H9 (cell line): ENCODE data around the gene VAV2. TPM values are rescaled to one million over a fixed set of nuclear protein-coding genes. Genes with fewer than 3 reads are reported as not detected.

ENCODE experiments used
- DNase-seq: peaks from one replicate; pipeline ENCODE4 v3.0.0-alpha.2; 2017
- H2AFZ ChIP-seq: one replicate; pipeline ENCODE4 v1.6.1; 2013; ENCODE audit warnings: mild to moderate bottlenecking, low read length, control low read depth, moderate library complexity
- H2AK5ac ChIP-seq: 2 replicates; pipeline ENCODE4 v1.6.1; 2013; ENCODE audit warnings: low read length, control low read depth, mixed read lengths; ENCODE audit not compliant: insufficient read length
- H2BK120ac ChIP-seq: one replicate; pipeline ENCODE4 v1.6.1; 2013; ENCODE audit warnings: low read depth, mild to moderate bottlenecking, low read length, control low read depth, inconsistent platforms; ENCODE audit not compliant: poor library complexity, severe bottlenecking
- H2BK12ac ChIP-seq: 2 replicates; pipeline ENCODE4 v1.6.1; 2013; ENCODE audit warnings: low read length, control low read depth, mixed read lengths, low read depth; ENCODE audit not compliant: insufficient read length
- H2BK15ac ChIP-seq: 2 replicates; pipeline ENCODE4 v1.6.1; 2013; ENCODE audit warnings: low read depth, low read length, control low read depth
- H2BK20ac ChIP-seq: one replicate; pipeline ENCODE4 v1.6.1; 2013; ENCODE audit warnings: low read depth, mild to moderate bottlenecking, low read length, control low read depth, inconsistent platforms; ENCODE audit not compliant: poor library complexity, severe bottlenecking
- H2BK5ac ChIP-seq: 2 replicates; pipeline ENCODE4 v1.6.1; 2013; ENCODE audit warnings: low read length, control low read depth, mixed read lengths; ENCODE audit not compliant: insufficient read length
- H3K14ac ChIP-seq: 2 replicates; pipeline ENCODE4 v1.6.1; 2013; ENCODE audit warnings: low read length, control low read depth; ENCODE audit not compliant: insufficient read depth
- H3K18ac ChIP-seq: 2 replicates; pipeline ENCODE4 v1.6.1; 2013; ENCODE audit warnings: low read depth, mild to moderate bottlenecking, mixed read lengths, low read length, control low read depth; ENCODE audit not compliant: insufficient read length
- H3K23ac ChIP-seq: 2 replicates; pipeline ENCODE4 v1.6.1; 2013; ENCODE audit warnings: low read length, control low read depth, mixed read lengths, low read depth; ENCODE audit not compliant: insufficient read length
- H3K23me2 ChIP-seq: 2 replicates; pipeline ENCODE4 v1.6.1; 2013; ENCODE audit warnings: low read depth, mild to moderate bottlenecking, mixed read lengths, low read length, control low read depth; ENCODE audit not compliant: insufficient read length, poor library complexity, severe bottlenecking
- H3K27ac ChIP-seq: 2 replicates; pipeline ENCODE4 v1.5.1; 2013; ENCODE audit warnings: low read length, control low read depth, mixed read lengths, low read depth; ENCODE audit not compliant: insufficient read length
- H3K27me3 ChIP-seq: 2 replicates; pipeline ENCODE4 v1.6.1; 2013; ENCODE audit warnings: low read length, control low read depth, inconsistent platforms; ENCODE audit not compliant: insufficient read depth
- H3K4ac ChIP-seq: 2 replicates; pipeline ENCODE4 v1.6.1; 2013; ENCODE audit warnings: low read depth, mild to moderate bottlenecking, control low read depth, inconsistent platforms, low read length, moderate library complexity
- H3K4me1 ChIP-seq: 2 replicates; pipeline ENCODE4 v1.6.1; 2013; ENCODE audit warnings: low read length, control low read depth, inconsistent platforms; ENCODE audit not compliant: insufficient read depth
- H3K4me2 ChIP-seq: 2 replicates; pipeline ENCODE4 v1.6.1; 2013; ENCODE audit warnings: low read length, control low read depth, mixed read lengths; ENCODE audit not compliant: insufficient read length, insufficient read depth
- H3K56ac ChIP-seq: 2 replicates; pipeline ENCODE4 v1.6.1; 2013; ENCODE audit warnings: low read depth, mild to moderate bottlenecking, mixed read lengths, low read length, control low read depth; ENCODE audit not compliant: insufficient read length
- H3K79me1 ChIP-seq: 2 replicates; pipeline ENCODE4 v1.6.1; 2013; ENCODE audit warnings: low read depth, mild to moderate bottlenecking, moderate library complexity, low read length, control low read depth, inconsistent platforms; ENCODE audit not compliant: insufficient read depth, poor library complexity, severe bottlenecking
- H3K79me2 ChIP-seq: 2 replicates; pipeline ENCODE4 v1.6.1; 2013; ENCODE audit warnings: low read length, control low read depth, inconsistent platforms; ENCODE audit not compliant: insufficient read depth
- H3K9ac ChIP-seq: 2 replicates; pipeline ENCODE4 v1.6.1; 2013; ENCODE audit warnings: low read length, control low read depth, mixed read lengths; ENCODE audit not compliant: insufficient read length; ENCODE audit errors: extremely low read depth
- H3K9me3 ChIP-seq: one replicate; pipeline ENCODE4 v1.6.1; 2013; ENCODE audit warnings: low read depth, low read length, inconsistent platforms; ENCODE audit not compliant: control insufficient read depth
- H3T11ph ChIP-seq: one replicate; pipeline ENCODE4 v1.6.1; 2013; ENCODE audit warnings: mild to moderate bottlenecking, low read length, control low read depth, inconsistent platforms
- H4K20me1 ChIP-seq: one replicate; pipeline ENCODE4 v1.6.1; 2013; ENCODE audit not compliant: control insufficient read depth, insufficient read length, insufficient read depth
- H4K5ac ChIP-seq: 2 replicates; pipeline ENCODE4 v1.6.1; 2013; ENCODE audit warnings: low read depth, mild to moderate bottlenecking, mixed read lengths, low read length, control low read depth; ENCODE audit not compliant: insufficient read length
- H4K8ac ChIP-seq: replicated peaks from 2 replicates; pipeline ENCODE4 v1.6.1; 2013; ENCODE audit warnings: low read length, control low read depth, mixed read lengths, low read depth; ENCODE audit not compliant: insufficient read length
- H4K91ac ChIP-seq: 2 replicates; pipeline ENCODE4 v1.6.1; 2013; ENCODE audit warnings: low read depth, mild to moderate bottlenecking, moderate library complexity, mixed read lengths, low read length, control low read depth; ENCODE audit not compliant: insufficient read length
- H3K27ac Mint-ChIP-seq, 3 experiments: 2 replicates in 2 of 3; 3 replicates in 1 of 3; pipeline ENCODE4 v1.8.0; 2020 to 2021; ENCODE audit warnings: mixed read lengths in 3 of 3, mild to moderate bottlenecking in 1 of 3, moderate library complexity in 1 of 3
- H3K27me3 Mint-ChIP-seq: 2 replicates; pipeline ENCODE4 v1.8.0; 2021; ENCODE audit warnings: low read depth, mild to moderate bottlenecking, moderate library complexity, mixed read lengths
- H3K36me3 Mint-ChIP-seq, 3 experiments: 2 replicates in 2 of 3; 3 replicates in 1 of 3; pipeline ENCODE4 v1.8.0; 2020 to 2021; ENCODE audit warnings: low read depth in 3 of 3, mixed read lengths in 3 of 3; ENCODE audit not compliant: insufficient read depth in 1 of 3
- H3K4me1 Mint-ChIP-seq, 2 experiments: 2 replicates each; pipeline ENCODE4 v1.8.0; 2020; ENCODE audit warnings: mixed read lengths in 2 of 2
- H3K4me3 Mint-ChIP-seq, 2 experiments: 2 replicates in 1 of 2; 3 replicates in 1 of 2; pipeline ENCODE4 v1.8.0; 2020 to 2021; ENCODE audit warnings: mild to moderate bottlenecking in 2 of 2, mixed read lengths in 2 of 2, moderate library complexity in 1 of 2
- H3K9me3 Mint-ChIP-seq, 2 experiments: 2 replicates in 1 of 2; 3 replicates in 1 of 2; pipeline ENCODE4 v1.8.0; 2020; ENCODE audit warnings: mild to moderate bottlenecking in 2 of 2, mixed read lengths in 2 of 2, moderate library complexity in 1 of 2
- WGBS: extraction: QIAGEN DNeasy Blood & Tissue Kit; methylation state at CpG from one replicate; pipeline ENCODE4 v1.1.7; 2013; ENCODE audit warnings: missing lambda C conversion rate, low lambda C conversion rate, mixed read lengths; ENCODE audit not compliant: insufficient read length; ENCODE audit errors: extremely low coverage; 5-methylcytosine and 5-hydroxymethylcytosine counted together
- total RNA-seq: library from RNA; stranded (reverse); gene quantifications from 2 replicates; pipeline ENCODE4 v1.2.1, GENCODE V29; 2021
- TF ChIP-seq, protein P1 (sequence below): fragments of 200-600 bp; sonication (generic); conservative IDR thresholded peaks from 3 replicates; pipeline ENCODE4 v1.8.0; 2021; ENCODE audit warnings: antibody characterized with exemption, mild to moderate bottlenecking

The VAV2 gene
- total RNA-seq, 1 experiment from 2014 or later: 58.7 TPM

DNA sequence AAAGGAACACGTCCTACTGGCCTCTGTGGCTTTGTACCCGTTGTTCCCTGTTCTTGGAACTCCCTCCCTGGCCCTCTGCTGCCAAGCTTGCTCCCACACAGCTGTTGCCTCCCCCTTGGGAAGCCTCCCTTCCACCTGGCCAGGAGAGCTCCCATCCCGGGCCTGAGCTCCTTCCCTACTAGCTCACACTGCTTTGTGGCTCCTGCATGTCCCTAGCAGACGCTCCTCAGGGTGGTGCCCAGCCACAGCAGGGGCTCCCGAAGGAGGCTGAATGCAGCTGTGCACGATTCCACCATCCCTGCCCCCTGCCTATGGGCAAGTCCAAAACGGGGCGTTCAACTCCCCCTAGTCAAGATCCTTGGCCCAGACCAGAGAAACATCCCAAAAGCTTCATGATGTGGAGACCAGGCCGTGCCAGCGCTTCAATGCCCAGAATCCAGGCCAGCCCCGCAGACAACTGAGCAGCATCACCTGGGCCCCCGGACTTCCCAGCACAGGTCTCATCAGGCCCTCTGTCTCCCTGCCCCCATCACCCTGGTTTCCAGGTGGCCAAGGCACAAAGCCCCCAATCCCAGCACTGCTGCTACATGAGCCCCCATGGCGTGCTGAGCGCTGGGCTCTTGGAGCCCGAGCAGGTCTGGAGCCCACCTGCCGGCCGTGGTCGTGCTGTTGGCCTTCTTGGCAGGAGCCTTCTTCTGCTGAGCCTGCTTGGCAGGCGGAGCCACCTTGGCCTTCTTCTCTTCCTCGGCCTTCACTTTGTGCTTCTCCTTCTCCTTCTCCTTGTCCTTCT, 47.5 kb upstream of the VAV2 start:
- Mint-ChIP-seq H3K4me3 (no peak overlapping the region), H3K36me3 (peaks cover 48 to 91% (median 80%) of the 10 kb centered on the region in 3 experiments), H3K27me3 (no peaks in the 10 kb centered on the region; the same call in 1 of the 2 replicates), H3K9me3 (no peaks in the 10 kb centered on the region), H3K27ac (peak overlapping the region in 1 of 3 experiments; percentile 85; a peak in 2 of 7 replicates), H3K4me1 (no peaks in the 10 kb centered on the region)
- Histone ChIP-seq H4K20me1 (no peaks in the 10 kb centered on the region), H3K18ac (no peak overlapping the region), H3K23ac (no peak overlapping the region), H3K9me3 (no peaks in the 10 kb centered on the region), H4K8ac (no peak overlapping the region), H3K79me1 (no peaks in the 10 kb centered on the region), H2BK20ac (no peak overlapping the region), H3K79me2 (no peaks in the 10 kb centered on the region), H3K23me2 (no peaks in the 10 kb centered on the region), H2AFZ (no peak overlapping the region), H2BK12ac (no peak overlapping the region), H3T11ph (no peak overlapping the region), H4K5ac (no peak overlapping the region), H3K14ac (no peak overlapping the region), H2AK5ac (no peak overlapping the region), H3K9ac (no peak overlapping the region), H2BK120ac (no peak overlapping the region), H3K27me3 (no peaks in the 10 kb centered on the region), H3K4me2 (no peak overlapping the region), H3K56ac (no peak overlapping the region), H4K91ac (no peak overlapping the region), H3K4ac (no peak overlapping the region), H3K27ac (no peak overlapping the region), H3K4me1 (no peaks in the 10 kb centered on the region), H2BK15ac (no peak overlapping the region), H2BK5ac (no peak overlapping the region)
- no peak for DNase-seq
- no CpG with 5 or more reads among the region's 20 CpGs for WGBS
- TF ChIP-seq, protein P1, sequence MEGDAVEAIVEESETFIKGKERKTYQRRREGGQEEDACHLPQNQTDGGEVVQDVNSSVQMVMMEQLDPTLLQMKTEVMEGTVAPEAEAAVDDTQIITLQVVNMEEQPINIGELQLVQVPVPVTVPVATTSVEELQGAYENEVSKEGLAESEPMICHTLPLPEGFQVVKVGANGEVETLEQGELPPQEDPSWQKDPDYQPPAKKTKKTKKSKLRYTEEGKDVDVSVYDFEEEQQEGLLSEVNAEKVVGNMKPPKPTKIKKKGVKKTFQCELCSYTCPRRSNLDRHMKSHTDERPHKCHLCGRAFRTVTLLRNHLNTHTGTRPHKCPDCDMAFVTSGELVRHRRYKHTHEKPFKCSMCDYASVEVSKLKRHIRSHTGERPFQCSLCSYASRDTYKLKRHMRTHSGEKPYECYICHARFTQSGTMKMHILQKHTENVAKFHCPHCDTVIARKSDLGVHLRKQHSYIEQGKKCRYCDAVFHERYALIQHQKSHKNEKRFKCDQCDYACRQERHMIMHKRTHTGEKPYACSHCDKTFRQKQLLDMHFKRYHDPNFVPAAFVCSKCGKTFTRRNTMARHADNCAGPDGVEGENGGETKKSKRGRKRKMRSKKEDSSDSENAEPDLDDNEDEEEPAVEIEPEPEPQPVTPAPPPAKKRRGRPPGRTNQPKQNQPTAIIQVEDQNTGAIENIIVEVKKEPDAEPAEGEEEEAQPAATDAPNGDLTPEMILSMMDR: no peak
